Parathyroid adenoma (tissue), 2 donors: ENCODE data around the gene CDH4.

Experiments used
- H2AFZ ChIP-seq: fragments of 300-600 bp; sonication (generic); one replicate; pipeline ENCODE4 v1.7.0; 2017; ENCODE audit warnings: antibody characterized with exemption, mild to moderate bottlenecking
- H3K27ac ChIP-seq: fragments of 300-600 bp; sonication (generic); one replicate; pipeline ENCODE4 v1.7.0; 2017
- H3K27me3 ChIP-seq: fragments of 300-600 bp; sonication (generic); one replicate; pipeline ENCODE4 v1.7.0; 2017; ENCODE audit warnings: low read length; ENCODE audit not compliant: control insufficient read depth, insufficient read depth
- H3K36me3 ChIP-seq: fragments of 300-600 bp; sonication (generic); one replicate; pipeline ENCODE4 v1.7.0; 2017; ENCODE audit warnings: low read length; ENCODE audit not compliant: control insufficient read depth, insufficient read depth
- H3K4me1 ChIP-seq: fragments of 300-600 bp; sonication (generic); one replicate; pipeline ENCODE4 v1.7.0; 2017; ENCODE audit warnings: control low read depth
- H3K4me2 ChIP-seq: fragments of 300-600 bp; sonication (generic); one replicate; pipeline ENCODE4 v1.7.0; 2017; ENCODE audit warnings: low read length
- H3K4me3 ChIP-seq: fragments of 300-600 bp; sonication (generic); one replicate; pipeline ENCODE4 v1.7.0; 2017; ENCODE audit warnings: low read depth, low read length
- H3K79me2 ChIP-seq: fragments of 300-600 bp; sonication (generic); one replicate; pipeline ENCODE4 v1.7.0; 2017; ENCODE audit warnings: control low read depth
- H3K9ac ChIP-seq: fragments of 300-600 bp; sonication (generic); one replicate; pipeline ENCODE4 v1.7.0; 2017; ENCODE audit warnings: mild to moderate bottlenecking
- H3K9me3 ChIP-seq: fragments of 300-600 bp; sonication (generic); one replicate; pipeline ENCODE4 v1.7.0; 2017; ENCODE audit warnings: low read length; ENCODE audit not compliant: control insufficient read depth
- CTCF ChIP-seq: fragments of 300-600 bp; sonication (generic); IDR thresholded peaks from one replicate; pipeline ENCODE4 v1.7.0; 2017; ENCODE audit warnings: antibody characterized with exemption, mild to moderate bottlenecking
- donor health status: primary hyperparathyroidism.

Gene CDH4

GRCh38 chr20:61926796-61927192 is 674.7 kb downstream of the CDH4 start:
- TF ChIP-seq CTCF = no peak
- H2AFZ ChIP-seq = no peak overlapping the region
- no peak overlapping the region for H3K9ac ChIP-seq
- H3K27me3 ChIP-seq = no peaks in the 10 kb centered on the region
- no peak overlapping the region for H3K27ac ChIP-seq
- H3K9me3 ChIP-seq = no peaks in the 10 kb centered on the region
- no peak overlapping the region for H3K4me2 ChIP-seq
- no peaks in the 10 kb centered on the region for H3K36me3 ChIP-seq
- no peaks in the 10 kb centered on the region for H3K4me1 ChIP-seq
- H3K79me2 ChIP-seq = no peaks in the 10 kb centered on the region
- H3K4me3 ChIP-seq = no peak overlapping the region

GRCh38 chr20:61927193-61927825 is 675.2 kb downstream of the CDH4 start:
- Histone ChIP-seq H3K9ac (no peak overlapping the region), H2AFZ (no peak overlapping the region), H3K4me1 (no peaks in the 10 kb centered on the region), H3K79me2 (no peaks in the 10 kb centered on the region), H3K4me2 (no peak overlapping the region), H3K9me3 (no peaks in the 10 kb centered on the region), H3K36me3 (no peaks in the 10 kb centered on the region), H3K27ac (no peak overlapping the region), H3K27me3 (no peaks in the 10 kb centered on the region), H3K4me3 (no peak overlapping the region)
- no peak for TF ChIP-seq CTCF

GRCh38 chr20:61927826-61928541 is 675.9 kb downstream of the CDH4 start:
- Histone ChIP-seq H3K79me2 (no peaks in the 10 kb centered on the region), H3K27me3 (no peaks in the 10 kb centered on the region), H3K36me3 (no peaks in the 10 kb centered on the region), H3K27ac (no peak overlapping the region), H3K9ac (no peak overlapping the region), H3K9me3 (no peaks in the 10 kb centered on the region), H2AFZ (no peak overlapping the region), H3K4me2 (no peak overlapping the region), H3K4me3 (no peak overlapping the region), H3K4me1 (no peaks in the 10 kb centered on the region)
- TF ChIP-seq CTCF = no peak

GRCh38 chr20:61929561-61929960 is 677.5 kb downstream of the CDH4 start:
- H3K9me3 ChIP-seq = no peaks in the 10 kb centered on the region
- no peaks in the 10 kb centered on the region for H3K36me3 ChIP-seq
- H3K4me1 ChIP-seq = no peaks in the 10 kb centered on the region
- H2AFZ ChIP-seq = no peak overlapping the region
- H3K27ac ChIP-seq = no peak overlapping the region
- H3K9ac ChIP-seq = no peak overlapping the region
- TF ChIP-seq CTCF = no peak
- no peaks in the 10 kb centered on the region for H3K27me3 ChIP-seq
- no peaks in the 10 kb centered on the region for H3K79me2 ChIP-seq
- no peak overlapping the region for H3K4me2 ChIP-seq
- no peak overlapping the region for H3K4me3 ChIP-seq
